Measurements from ENCODE around the gene C6orf62.
"Not testable (repeated sequence)": the region's sequence is repeated elsewhere in the genome, so short reads cannot be mapped to it uniquely, and the experiment has no call there.

The C6orf62 gene

GRCh38 chr6:24761193-24761835 is 42.4 kb upstream of the C6orf62 start:
- no peak for DNase-seq (ENCODE audit: extremely low read depth, low read depth)

DNA sequence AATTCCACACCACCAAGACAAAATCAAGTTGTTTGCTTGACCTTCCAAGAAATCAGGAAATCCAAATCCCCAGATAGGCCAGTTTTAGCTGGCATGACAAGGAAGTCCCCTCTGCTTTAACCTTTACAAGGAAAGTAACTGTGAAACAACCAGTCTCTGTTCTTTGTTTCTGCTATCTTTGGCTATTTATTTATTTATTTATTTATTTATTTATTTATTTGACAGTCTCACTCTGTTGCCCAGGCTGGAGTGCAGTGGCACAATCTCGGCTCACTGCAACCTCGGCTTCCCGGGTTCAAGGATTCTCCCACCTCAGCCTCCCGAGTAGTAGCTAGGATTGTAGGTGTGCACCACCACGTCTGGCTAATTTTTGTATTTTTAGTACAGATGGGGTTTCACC is 41.3 kb upstream of the C6orf62 start:
- DNase-seq (ENCODE audit: extremely low read depth, low read depth): no peak
- TF ChIP-seq CTCF (IDR thresholded peaks at IDR 0.05; ENCODE audit: low read depth, low read length): no peak

More at GRCh38 chr6:24761193-24761835, 42.4 kb upstream of the C6orf62 start:
- no peak for TF ChIP-seq CTCF (IDR thresholded peaks at IDR 0.05; ENCODE audit: low read depth, low read length)

- no peak for TF ChIP-seq CTCF (IDR thresholded peaks at IDR 0.05; ENCODE audit: low read depth, low read length)
- no peak for DNase-seq (ENCODE audit: extremely low read depth, low read depth)
These were observed 40.8 kb upstream of the C6orf62 start for GRCh38 chr6:24759718-24760117.

DNA sequence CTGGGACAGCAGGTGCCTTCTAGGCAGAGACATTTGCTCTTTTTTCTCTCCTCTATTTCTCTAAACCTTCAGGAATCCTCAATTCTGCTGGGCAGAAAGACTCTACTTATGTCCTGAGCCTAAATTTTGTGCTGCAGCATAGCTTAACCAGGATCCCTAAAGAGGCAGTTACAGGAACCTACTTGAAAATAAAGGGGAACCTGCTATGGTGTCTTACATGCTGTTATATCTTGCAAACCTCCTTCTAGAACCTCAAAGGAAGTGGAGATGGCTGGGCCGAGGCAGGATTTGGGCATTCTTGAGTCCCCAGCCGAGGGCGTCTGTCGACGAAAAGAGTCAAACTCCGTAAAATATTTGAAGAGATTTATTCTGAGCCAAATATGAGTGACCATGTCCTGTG is 38.7 kb upstream of the C6orf62 start:
- DNase-seq (ENCODE audit: extremely low read depth, low read depth): no peak
- no peak for TF ChIP-seq CTCF (IDR thresholded peaks at IDR 0.05; ENCODE audit: low read depth, low read length)

DNA sequence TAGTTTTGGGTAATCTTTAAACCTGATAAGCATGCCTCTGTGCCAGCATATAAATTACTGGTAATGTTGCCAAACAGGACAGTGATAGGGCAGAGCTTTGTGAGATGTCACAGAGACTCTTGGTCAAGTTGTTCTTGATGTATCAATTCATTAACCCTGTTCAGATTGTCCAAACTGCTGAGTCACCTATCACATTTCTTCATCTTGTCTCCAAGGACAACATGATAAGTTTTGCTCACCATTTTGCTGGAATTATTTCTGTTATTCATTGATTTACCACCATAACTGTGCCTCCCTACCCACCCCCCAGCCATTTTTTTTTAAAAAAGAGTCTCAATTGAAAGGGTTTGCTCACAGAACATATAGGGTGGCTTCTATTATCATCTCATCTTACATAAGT is 36.3 kb upstream of the C6orf62 start:
- no peak for DNase-seq (ENCODE audit: extremely low read depth, low read depth)
- no peak for TF ChIP-seq CTCF (IDR thresholded peaks at IDR 0.05; ENCODE audit: low read depth, low read length)

DNA sequence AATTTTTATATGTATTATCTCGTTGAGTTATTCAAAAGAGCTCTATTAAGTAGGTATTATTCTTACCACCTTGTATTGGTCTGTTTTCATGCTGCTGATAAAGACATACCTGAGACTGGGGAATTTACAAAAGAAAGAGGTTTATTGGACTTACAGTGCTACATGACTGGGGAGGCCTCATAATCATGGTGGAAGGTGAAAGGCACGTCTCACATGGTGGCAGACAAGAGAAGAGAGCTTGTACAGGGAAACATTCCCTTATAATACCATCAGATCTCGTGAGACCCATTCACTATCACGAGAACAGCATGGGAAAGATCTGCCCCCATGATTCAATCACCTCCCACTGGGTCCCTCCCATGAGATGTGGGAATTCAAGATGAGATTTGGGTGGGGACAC is 35.4 kb upstream of the C6orf62 start:
- DNase-seq (ENCODE audit: extremely low read depth, low read depth): not testable (repeated sequence)

GRCh38 chr6:24753545-24753944 is 34.6 kb upstream of the C6orf62 start:
- TF ChIP-seq CTCF (IDR thresholded peaks at IDR 0.05; ENCODE audit: low read depth, low read length): no peak
- DNase-seq (ENCODE audit: extremely low read depth, low read depth): no peak

DNA sequence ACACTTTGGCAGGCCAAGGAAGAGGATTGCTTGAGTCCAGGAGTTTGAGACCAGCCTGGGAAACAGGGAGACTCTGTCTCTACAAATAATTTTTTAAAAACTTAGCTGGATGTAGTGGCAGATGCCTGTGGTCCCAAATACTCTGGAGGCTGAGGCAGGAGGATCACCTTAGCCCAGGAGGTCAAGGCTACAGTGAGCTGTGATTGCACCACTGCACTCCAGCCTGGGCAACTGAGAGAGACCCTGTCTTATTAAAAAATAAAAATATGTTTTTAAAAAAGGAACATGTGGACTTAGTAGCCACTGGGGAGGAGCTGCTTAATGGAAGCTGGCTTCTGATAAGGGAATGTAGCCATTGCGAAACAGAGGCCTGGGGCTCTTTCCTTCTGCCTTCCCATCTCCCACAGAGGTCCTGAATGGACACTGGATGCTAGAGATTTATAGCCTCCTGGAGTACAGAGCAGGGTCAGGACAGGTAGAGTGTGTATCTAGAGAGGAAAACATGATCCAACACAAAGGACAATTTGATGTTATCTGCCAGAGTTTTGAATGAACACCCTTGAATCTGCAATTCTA is 34.1 kb upstream of the C6orf62 start:
- DNase-seq (ENCODE audit: extremely low read depth, low read depth): no peak
- TF ChIP-seq CTCF (IDR thresholded peaks at IDR 0.05; ENCODE audit: low read depth, low read length): no peak
